Stimulated activated naive CD8-positive, alpha-beta T cell treated with anti-CD3 and anti-CD28 coated beads, Interleukin-15, amount 100 ng/mL, for 72 hours (primary cell): ENCODE measurements around the gene RPSA.
"Not testable (repeated sequence)": the region's sequence is repeated elsewhere in the genome, so short reads cannot be mapped to it uniquely, and the experiment has no call there.

Experiments
- ATAC-seq: fragments of 150-1000 bp; cut with Tn5 transposase; 2 replicates; pipeline ENCODE4 v1.10.0; 2021; ENCODE audit warnings: mild to moderate bottlenecking, moderate library complexity
- DNase-seq, 2 donors: peaks; one replicate each; pipeline ENCODE4 v3.0.0; 2021 to 2022
- H3K27ac Mint-ChIP-seq, 2 donors: one replicate each; pipeline ENCODE4 v1.8.0; 2022; ENCODE audit warnings: mild to moderate bottlenecking in 2 of 2, mixed read lengths in 2 of 2, moderate library complexity in 2 of 2
- H3K27me3 Mint-ChIP-seq: one replicate; pipeline ENCODE4 v1.8.0; 2022; ENCODE audit warnings: mixed read lengths
- H3K4me1 Mint-ChIP-seq: one replicate; pipeline ENCODE4 v1.8.0; 2022; ENCODE audit warnings: mild to moderate bottlenecking, mixed read lengths
- H3K4me3 Mint-ChIP-seq, 2 donors: one replicate each; pipeline ENCODE4 v1.8.0; 2022; ENCODE audit warnings: mild to moderate bottlenecking in 2 of 2, mixed read lengths in 2 of 2, moderate library complexity in 1 of 2
- H3K9me3 Mint-ChIP-seq, 2 donors: one replicate each; pipeline ENCODE4 v1.8.0; 2022; ENCODE audit warnings: mixed read lengths in 2 of 2

RPSA gene

DNA sequence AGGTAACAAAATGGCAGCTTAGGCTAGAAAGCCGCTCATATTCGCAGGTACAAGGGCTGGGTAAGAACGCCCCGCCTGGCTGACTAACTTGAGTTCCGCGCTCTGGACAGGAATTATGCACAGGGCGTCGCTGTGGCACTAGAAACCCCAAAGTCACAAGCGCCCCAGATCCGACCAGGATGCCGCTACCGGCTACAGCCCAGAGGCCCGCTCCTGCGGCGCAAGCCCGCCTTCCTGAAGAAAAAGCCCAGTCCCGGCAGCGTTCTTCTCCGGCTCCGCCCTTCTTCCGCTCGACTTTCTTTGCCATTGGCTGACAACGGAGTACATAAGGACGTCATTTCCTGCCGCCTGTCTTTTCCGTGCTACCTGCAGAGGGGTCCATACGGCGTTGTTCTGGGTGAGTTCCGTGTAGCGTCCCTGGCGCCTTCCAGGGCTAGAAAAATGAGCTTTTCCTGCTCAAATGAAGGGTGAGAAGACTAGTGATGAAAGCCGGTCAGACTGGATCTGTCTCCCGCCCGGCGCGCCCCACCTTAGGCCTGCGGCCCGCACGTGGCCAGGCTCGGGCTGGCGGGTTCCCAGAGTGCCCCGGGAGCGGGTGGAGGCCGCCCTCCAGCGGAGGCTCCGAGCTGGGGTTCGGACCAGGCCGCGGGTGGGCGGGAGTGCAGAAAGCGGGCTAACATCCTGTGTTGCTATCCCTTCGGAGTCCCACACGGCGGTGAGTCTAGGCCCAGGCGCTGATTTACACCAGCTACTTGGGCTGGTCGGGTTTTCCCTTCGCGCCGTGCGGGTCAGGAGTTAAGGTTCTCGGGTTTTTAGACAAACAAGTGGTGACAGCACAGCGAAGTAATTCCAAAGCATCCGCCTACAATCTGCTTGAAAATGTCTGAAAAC lies at the start of gene RPSA:
TSS of gene RPSA (plus strand) at position 353 of the 891 bp plus-strand sequence. CDS start 934 bp downstream, outside the sequence.
- Mint-ChIP-seq H3K4me1 (peaks cover 63% of the 10 kb centered on the region), H3K9me3 (no peaks in the 10 kb centered on the region), H3K27ac (peak within 1 kb of the TSS; percentile 97 to 99), H3K27me3 (no peaks in the 10 kb centered on the region), H3K4me3 (peak within 1 kb of the TSS; percentile 91 to 94)
- ATAC-seq: peak; percentile 94
- peak; percentile 94 to 98 for DNase-seq

GRCh38 chr3:39358333-39358732 lies 48.2 kb upstream of the RPSA start:
- no peak overlapping the region for H3K4me3 Mint-ChIP-seq
- no peak overlapping the region for H3K27ac Mint-ChIP-seq
- no peaks in the 10 kb centered on the region for H3K27me3 Mint-ChIP-seq
- no peak for ATAC-seq
- H3K4me1 Mint-ChIP-seq: peaks cover 35% of the 10 kb centered on the region
- no peak for DNase-seq
- H3K9me3 Mint-ChIP-seq: peaks cover 0 to 4% of the 10 kb centered on the region in 2 donors

- peak overlapping the region; percentile 55 to 88 for H3K27ac Mint-ChIP-seq
- peaks cover 0 to 4% of the 10 kb centered on the region in 2 donors for H3K9me3 Mint-ChIP-seq
- peak; percentile 99 for ATAC-seq
- H3K4me1 Mint-ChIP-seq: peaks cover 35% of the 10 kb centered on the region
- DNase-seq: peak; percentile 49 to 69
- H3K4me3 Mint-ChIP-seq: peak overlapping the region; percentile 48 to 65
- H3K27me3 Mint-ChIP-seq: peaks cover 7% of the 10 kb centered on the region
Observed at GRCh38 chr3:39361252-39361927, 45.1 kb upstream of the RPSA start.

DNA sequence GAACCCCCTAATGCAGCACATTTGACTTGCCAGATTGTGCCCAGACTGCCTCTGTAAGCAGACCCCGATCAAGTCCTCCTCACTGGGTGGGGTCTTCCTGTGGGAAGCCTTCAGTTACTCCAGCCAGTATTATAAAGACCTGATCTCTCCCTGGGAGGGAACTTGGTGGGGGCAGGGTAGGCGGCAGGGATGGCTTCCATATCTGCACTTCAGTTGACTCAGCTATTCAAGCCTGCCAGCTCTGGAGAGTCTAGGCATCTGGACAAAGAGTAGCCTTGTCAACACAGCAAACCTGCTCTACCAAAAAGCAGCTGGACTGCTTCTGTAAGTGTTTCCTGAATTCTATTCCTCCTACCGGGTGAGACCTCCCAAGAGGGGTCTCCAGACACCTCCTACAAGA lies 44.3 kb upstream of the RPSA start:
- peaks cover 0 to 4% of the 10 kb centered on the region in 2 donors for H3K9me3 Mint-ChIP-seq

DNA sequence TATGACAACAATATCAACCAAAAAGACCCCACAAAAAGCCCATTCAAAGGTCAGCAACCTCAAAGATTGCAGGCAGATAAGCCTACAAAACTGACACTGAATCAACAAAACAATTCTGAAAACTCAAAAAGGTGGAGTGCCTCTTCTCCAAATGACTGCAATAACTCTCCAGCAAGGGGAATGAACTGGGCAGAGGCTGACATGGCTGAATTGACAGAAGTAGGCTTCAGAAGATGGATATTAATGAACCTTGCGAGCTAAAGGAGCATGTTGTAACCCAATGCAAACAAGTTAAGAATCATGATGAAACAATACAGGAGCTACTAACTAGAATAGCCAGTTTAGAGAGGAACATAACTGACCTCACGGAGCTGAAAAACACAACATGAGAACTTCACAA lies 43.7 kb upstream of the RPSA start:
- no peak for ATAC-seq
- peak overlapping the region in 1 of 2 donors; percentile 30 for H3K27ac Mint-ChIP-seq
- no peak for DNase-seq
- H3K27me3 Mint-ChIP-seq: peaks cover 7% of the 10 kb centered on the region
- H3K4me3 Mint-ChIP-seq: no peak overlapping the region
- H3K9me3 Mint-ChIP-seq: peaks cover 0 to 4% of the 10 kb centered on the region in 2 donors
- peaks cover 28% of the 10 kb centered on the region for H3K4me1 Mint-ChIP-seq

More for the DNA sequence above, 44.3 kb upstream of the RPSA start:
- Mint-ChIP-seq H3K27me3 (peaks cover 7% of the 10 kb centered on the region), H3K4me3 (peak overlapping the region in 1 of 2 donors; percentile 65), H3K4me1 (peaks cover 34% of the 10 kb centered on the region), H3K27ac (peak overlapping the region; percentile 20 to 27)
- ATAC-seq: peak; percentile 7
- no peak for DNase-seq

DNA sequence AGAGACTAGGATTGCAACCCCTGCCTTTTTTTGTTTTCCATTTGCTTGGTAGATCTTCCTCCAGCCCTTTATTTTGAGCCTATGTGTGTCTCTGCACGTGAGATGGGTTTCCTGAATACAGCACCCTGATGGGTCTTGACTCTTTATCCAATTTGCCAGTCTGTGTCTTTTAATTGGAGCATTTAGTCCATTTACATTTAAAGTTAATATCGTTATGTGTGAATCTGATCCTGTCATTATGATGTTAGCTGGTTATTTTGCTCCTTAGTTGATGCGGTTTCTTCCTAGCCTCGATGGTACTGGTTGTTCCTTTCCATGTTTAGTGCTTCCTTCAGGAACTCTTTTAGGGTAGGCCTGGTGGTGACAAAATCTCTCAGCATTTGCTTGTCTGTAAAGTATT lies 36.1 kb upstream of the RPSA start:
- not testable (repeated sequence) for H3K27me3 Mint-ChIP-seq, DNase-seq, H3K4me3 Mint-ChIP-seq, H3K27ac Mint-ChIP-seq, ATAC-seq, H3K4me1 Mint-ChIP-seq
- H3K9me3 Mint-ChIP-seq: peaks cover 0 to 20% of the 10 kb centered on the region in 2 donors

DNA sequence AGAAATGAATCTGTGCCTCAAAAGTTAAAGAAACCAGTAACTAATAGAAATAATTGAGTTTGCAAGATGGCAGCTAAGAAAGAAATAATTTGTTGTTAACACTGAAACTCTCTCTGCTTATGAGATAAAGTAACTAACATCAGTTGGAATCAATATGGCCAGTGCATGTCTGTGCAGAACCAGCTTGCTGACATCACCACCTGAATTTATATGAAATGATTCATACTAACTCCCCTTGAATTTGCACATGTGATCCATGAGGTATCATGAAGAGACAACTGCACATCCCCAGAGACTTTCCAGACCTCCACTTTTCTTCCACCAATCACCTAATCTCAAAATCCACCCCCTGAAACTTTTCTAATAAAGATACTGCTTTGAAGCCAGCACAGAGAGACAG lies 33.7 kb upstream of the RPSA start:
- Mint-ChIP-seq H3K4me3 (no peak overlapping the region), H3K27me3 (no peaks in the 10 kb centered on the region), H3K9me3 (peaks cover 0 to 20% of the 10 kb centered on the region in 2 donors), H3K27ac (no peak overlapping the region), H3K4me1 (peaks cover under 1% of the 10 kb centered on the region)
- ATAC-seq (no peak), DNase-seq (no peak)

DNA sequence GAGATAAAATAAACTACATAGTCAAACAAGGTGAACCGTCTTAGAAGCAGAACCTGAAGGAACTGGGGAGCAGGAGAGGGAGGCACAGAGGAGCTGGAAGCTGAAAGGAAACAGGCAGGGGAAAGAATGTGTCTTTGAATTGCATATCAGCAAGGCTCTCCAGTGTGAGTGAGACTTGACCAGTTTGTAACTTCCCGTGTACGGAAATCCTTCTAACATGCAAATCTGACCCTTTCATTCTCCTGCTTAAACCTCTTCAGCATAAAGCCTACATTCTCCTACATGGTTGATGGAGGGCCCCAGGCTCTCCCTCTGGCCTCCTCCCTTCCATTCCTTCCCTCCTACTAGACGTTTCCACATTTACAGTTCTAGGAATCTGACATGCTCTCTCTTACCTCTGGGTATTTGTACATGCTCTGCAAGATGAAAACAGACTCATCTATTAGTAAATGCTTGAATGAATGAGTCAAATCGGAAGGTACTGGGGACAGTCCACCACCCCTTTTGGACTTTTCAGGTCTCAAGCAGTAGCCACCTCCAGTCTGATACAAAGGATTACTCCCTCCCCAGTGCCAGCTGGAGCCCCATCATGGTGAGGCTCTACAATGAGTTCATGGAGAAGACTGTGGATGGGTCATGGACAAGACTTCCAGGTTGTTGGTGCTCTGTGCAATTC lies 29.4 kb upstream of the RPSA start:
- H3K9me3 Mint-ChIP-seq: no peaks in the 10 kb centered on the region
- H3K4me1 Mint-ChIP-seq: peaks cover 6% of the 10 kb centered on the region
- H3K4me3 Mint-ChIP-seq: no peak overlapping the region
- H3K27ac Mint-ChIP-seq: no peak overlapping the region
- H3K27me3 Mint-ChIP-seq: no peaks in the 10 kb centered on the region
- DNase-seq (no peak), ATAC-seq (no peak)

- ATAC-seq: peak; percentile 83
- Mint-ChIP-seq H3K4me3 (no peak overlapping the region), H3K27me3 (no peaks in the 10 kb centered on the region), H3K4me1 (peaks cover 6% of the 10 kb centered on the region), H3K27ac (no peak overlapping the region), H3K9me3 (no peaks in the 10 kb centered on the region)
- DNase-seq: peak; percentile 35 to 56
Observed at GRCh38 chr3:39378088-39378487, 28.4 kb upstream of the RPSA start.

- H3K4me3 Mint-ChIP-seq: no peak overlapping the region
- no peak for ATAC-seq
Observed at GRCh38 chr3:39378957-39379777, 27.4 kb upstream of the RPSA start.

DNA sequence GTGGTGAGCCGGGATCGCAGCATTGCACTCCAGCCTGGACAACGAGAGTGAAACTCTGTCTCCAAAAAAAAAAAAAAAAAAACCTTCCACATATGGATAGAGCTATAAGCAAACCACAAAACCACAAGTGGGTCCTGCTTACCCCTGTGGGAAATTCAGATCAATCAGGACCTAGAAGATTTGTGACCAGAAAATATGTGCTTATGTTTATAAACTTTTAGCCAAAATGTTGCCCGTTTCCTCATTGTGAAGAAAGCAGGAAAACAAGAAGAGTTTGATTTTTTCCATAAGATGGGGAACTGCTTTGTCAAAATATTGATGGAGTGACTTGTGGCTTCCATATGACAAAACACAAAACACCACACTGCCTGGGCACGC lies 26.8 kb upstream of the RPSA start:
- Mint-ChIP-seq H3K4me1 (peaks cover 11% of the 10 kb centered on the region), H3K27me3 (no peaks in the 10 kb centered on the region), H3K27ac (no peak overlapping the region), H3K4me3 (no peak overlapping the region), H3K9me3 (no peaks in the 10 kb centered on the region)
- ATAC-seq: no peak
- DNase-seq: no peak

More at GRCh38 chr3:39378957-39379777, 27.4 kb upstream of the RPSA start:
- Mint-ChIP-seq H3K9me3 (no peaks in the 10 kb centered on the region), H3K27ac (no peak overlapping the region), H3K4me1 (peaks cover 6% of the 10 kb centered on the region), H3K27me3 (no peaks in the 10 kb centered on the region)
- no peak for DNase-seq

GRCh38 chr3:39381432-39381831 lies 25.1 kb upstream of the RPSA start:
- Mint-ChIP-seq H3K27ac (no peak overlapping the region), H3K27me3 (no peaks in the 10 kb centered on the region), H3K4me3 (no peak overlapping the region), H3K4me1 (peaks cover 25% of the 10 kb centered on the region), H3K9me3 (no peaks in the 10 kb centered on the region)
- ATAC-seq (no peak), DNase-seq (no peak)

GRCh38 chr3:39383045-39383880 lies 23.3 kb upstream of the RPSA start, which contains the start of gene SLC25A38:
SLC25A38 (plus strand) TSS chr3:39383370; CDS start chr3:39383725, 355 bp downstream.
- no peaks in the 10 kb centered on the region for H3K27me3 Mint-ChIP-seq
- no peaks in the 10 kb centered on the region for H3K9me3 Mint-ChIP-seq
- H3K27ac Mint-ChIP-seq: peak within 1 kb of the TSS; percentile 99
- peak within 1 kb of the TSS; percentile 90 to 99 for H3K4me3 Mint-ChIP-seq
- DNase-seq: peak; percentile 85 to 89
- H3K4me1 Mint-ChIP-seq: peaks cover 39% of the 10 kb centered on the region
- peak; percentile 94 for ATAC-seq
